HG02973 (cell line): ENCODE data around the gene NEXN.
"Not testable (repeated sequence)": the region's sequence is repeated elsewhere in the genome, so short reads cannot be mapped to it uniquely, and the experiment has no call there.

Source experiments
- ATAC-seq: cut with Tn5 transposase; IDR thresholded peaks from one replicate; pipeline ENCODE4 v1.9.1; 2021; ENCODE audit warnings: moderate library complexity; ENCODE audit not compliant: unreplicated experiment

The NEXN gene

DNA sequence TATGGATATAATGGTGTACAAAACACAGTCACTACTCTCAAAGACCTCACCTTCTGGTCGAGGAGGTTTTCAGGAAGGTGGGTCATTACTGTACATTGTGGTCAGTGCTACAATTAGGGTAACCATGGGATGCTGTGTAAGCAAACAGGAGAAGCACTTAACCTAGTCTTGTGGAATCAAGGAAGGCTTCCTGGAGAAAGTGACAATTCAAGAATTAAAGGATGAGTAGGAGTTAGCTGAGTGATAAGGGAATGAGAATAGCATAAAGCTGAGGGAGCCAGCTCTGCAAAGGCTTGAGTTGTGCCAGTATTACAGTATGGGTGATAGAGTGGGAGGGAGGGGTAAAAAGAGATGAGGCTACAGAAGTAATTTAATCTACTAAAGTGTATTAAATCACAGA lies 17.2 kb downstream of the NEXN start:
- no peak for ATAC-seq

DNA sequence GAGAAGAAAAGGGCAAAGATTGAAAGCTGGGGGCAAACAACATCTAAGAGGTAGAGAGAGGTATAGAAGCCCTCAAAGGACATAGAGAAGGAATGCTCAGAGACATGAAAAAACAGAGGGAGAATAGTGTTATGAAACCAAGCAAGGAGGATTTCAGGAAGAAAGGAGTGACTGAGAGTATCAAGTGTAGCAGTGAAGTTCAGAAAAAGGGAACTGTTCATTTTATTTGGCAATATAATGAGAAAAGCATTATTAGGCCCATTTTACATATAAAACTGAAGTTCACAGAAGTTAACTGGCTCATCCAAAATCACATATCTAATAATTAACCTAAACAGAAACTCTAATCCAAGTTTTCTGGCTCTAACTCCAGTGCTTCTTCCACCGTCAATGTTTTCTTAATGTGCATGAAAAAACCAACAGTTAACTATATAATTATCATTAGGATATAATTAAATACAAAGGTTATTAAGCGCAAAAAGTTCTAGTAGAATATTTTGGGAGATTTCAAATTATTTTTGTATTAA lies 17.7 kb downstream of the NEXN start:
- no peak for ATAC-seq

DNA sequence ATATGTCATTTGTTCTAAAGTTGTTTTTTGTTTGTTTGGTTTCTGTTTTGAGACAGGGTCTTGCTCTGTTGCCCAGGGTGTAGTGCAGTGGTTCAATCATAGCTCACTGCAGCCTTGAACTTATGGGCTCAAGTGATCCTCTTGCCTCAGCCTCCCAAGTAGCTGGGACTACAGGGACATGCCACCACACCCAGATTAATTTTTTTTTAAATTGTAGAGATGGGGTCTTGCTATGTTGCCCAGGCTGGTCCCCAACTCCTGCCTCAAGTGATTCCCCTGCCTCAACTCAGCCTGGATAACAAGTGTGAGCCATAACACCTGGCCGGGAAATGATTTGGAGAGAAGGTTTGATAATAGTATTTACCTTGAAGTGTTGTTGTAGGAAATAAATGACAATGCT lies 18.2 kb downstream of the NEXN start:
- no peak for ATAC-seq

DNA sequence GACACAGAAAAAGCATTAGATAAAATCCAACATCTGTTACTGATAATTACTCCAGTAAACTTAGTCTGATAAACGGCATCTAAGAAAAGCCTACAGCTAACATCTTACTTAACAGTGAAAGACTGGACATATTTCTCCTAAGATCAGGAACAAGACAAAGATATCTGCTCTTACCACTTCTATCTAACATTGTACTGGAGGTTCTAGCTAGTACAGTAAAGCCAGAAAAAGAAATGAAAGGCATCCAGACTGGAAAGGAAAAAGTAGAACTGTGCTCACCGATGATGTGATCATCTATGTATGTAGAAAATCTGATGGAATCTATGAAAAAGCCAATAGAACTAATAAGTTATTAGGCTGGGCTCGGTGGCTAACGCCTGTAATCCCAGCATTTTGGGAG lies 21.7 kb downstream of the NEXN start:
- ATAC-seq = no peak

DNA sequence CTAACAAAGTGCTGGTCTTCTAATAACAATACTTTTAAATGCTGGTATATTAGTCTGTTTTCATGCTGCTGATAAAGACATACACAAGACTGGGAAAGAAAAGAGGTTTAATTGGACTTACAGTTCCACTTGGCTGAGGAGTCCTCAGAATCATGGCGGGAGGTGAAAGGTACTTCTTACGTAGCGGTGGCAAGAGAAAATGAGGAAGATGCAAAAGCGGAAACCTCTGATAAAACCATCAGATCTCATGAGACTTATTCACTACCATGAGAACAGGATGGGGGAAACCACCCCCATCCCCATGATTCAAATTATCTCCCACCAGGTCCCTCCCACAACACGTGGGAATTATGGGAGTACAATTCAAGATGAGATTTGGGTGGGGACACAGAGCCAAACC lies 30.5 kb downstream of the NEXN start:
- not testable (repeated sequence) for ATAC-seq

DNA sequence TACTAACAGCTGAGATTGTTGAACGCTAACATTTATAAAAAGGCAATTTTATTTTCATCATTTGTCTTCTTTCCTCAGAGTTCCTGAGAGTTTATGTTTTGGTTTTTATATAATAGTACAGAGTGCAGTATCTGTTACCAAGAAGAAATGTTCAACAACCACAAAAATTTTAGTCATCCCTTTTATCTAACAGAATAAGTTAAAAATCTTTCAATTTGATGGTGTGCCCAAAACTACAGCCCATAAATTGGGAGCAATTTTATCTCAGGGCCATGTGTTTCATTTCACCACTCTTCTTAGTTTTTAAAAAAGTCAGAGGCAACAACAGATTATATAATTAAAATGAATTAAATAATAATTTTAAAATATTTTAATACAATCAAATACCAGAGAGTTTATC lies 37.1 kb downstream of the NEXN start:
- no peak for ATAC-seq

DNA sequence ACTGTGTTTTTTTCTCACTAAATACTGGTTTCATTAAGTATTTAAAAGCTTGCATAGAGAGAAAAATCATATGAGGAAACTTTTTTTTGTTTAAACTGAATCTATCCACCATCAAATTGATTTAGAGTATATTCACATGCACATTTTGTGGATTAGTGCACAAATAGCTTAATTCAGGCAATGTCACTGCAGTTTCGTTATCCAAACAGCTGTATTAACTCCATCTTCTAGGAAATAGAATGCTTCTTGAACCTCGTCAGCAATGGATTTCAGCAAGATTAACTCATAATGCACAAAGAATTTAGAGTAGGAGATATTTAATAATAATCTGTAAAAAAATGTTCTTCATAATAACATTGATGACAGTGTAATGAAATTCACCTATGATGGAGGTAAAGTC lies 37.5 kb downstream of the NEXN start:
- ATAC-seq = no peak

DNA sequence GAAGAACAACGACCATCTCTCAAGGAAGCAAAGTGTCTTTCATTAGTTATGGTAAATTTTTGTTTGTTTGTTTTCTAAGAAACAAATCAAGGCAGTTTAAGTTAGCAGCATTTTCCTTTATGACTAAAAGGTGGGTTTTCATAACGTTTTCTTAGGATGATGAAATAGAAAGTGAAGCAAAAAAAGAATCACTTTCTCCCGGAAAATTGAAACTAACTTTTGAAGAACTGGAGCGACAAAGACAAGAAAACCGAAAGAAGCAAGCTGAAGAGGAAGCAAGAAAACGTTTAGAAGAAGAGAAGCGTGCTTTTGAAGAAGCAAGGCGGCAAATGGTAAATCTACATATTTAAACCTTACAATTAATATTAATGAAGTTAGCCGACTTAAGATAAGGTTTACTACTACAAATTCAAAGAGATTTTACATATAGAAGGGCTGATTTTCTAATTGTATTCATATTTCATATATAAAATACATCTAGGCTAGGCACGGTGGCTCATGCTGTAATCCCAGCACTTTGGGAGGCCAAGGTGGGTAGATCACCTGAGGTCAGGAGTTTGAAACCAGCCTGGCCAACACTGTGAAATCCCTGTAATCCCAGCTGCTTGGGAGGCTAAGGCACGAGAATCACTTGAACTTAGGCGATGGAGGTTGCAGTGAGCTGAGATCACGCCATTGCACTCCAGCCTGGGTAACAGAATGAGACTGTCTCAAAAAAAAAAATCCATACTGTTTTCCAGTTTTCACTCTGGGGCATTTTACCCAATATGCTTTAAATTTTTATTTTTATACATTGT lies 38.3 kb downstream of the NEXN start:
- ATAC-seq = no peak

DNA sequence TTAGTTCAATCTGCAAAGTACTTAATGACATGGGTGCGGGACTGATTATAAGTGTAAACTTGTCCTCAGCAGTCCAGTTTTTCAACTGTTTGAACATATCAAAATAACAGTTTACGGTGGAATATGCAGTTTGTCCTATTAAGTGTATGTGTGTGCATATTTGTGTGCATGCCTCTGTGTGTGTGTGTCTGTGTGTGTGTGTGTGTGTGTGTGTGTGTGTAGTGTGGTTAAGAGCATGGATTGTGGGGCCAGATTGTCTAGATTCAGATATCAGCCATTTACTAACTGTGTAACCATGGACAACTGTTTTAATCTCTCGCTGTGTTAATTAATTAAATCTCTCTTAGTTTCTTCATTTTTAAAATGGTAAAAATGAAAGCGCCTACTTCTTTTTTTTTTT lies 39.0 kb downstream of the NEXN start:
- no peak for ATAC-seq

DNA sequence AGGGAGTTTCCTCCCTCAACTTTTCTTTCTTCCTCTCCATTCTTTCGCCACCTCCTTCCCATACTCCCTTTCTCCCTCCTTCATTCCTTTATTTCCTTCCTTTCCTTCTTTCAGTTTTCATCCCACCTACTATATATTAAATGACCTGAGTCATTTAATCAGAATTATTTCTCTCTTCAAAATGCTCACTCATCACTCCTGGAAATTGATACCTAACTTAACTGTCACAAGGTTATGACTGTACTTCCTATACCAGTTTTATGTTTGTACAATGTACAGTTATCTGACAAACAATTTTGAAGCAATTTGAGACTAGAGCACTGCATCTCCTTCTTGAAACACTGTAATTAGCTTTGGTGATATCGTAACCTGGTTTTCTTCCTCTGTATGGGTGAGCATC lies 41.4 kb downstream of the NEXN start:
- ATAC-seq = no peak

DNA sequence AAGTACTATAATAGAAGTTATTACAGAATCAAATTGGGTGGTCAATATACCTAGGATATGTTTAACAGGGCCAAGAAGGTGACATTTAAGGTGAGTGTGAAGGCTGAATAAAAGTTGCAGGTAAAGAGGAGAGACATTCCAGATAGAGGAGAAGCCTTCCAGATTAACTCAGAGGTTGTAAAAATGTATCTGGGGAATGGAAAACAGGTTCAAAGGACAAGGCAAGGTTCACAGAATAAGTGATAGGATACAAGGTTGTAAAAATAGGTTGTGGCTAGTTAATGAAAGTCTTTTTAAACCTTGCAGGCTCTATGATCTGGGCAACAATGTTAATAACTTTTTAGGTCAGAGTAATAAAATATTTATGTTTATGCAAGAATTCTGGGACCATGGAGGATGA lies 50.2 kb downstream of the NEXN start:
- no peak for ATAC-seq

DNA sequence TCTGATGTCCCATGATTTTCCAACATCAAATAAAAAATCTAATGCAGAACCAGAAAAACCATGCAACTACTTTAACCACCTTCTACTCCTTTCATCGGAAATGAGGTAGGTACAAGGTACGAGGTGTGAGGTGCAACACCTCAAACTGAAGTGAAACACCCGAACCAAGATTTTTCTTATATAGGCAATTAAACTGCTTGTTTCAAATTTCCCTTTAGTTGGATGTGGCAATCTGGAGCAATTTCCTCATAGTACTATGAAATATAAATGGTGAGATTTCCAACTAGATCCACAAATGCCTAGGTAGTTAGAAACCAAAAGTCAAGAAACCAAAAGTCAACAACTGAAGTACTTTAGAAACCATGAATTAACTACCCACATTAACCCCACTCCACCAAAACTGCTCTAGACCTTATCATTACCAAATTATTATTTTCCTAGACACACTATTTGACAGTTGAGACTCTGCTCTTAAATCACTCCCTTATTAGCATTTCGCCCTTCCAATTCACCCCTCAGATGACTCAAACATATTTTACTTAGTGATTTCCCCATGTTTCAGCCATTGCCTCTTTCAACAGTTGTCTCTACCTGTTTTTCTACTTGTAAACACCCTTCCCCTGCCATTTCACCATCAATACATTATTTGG lies 52.6 kb downstream of the NEXN start:
- ATAC-seq = no peak

DNA sequence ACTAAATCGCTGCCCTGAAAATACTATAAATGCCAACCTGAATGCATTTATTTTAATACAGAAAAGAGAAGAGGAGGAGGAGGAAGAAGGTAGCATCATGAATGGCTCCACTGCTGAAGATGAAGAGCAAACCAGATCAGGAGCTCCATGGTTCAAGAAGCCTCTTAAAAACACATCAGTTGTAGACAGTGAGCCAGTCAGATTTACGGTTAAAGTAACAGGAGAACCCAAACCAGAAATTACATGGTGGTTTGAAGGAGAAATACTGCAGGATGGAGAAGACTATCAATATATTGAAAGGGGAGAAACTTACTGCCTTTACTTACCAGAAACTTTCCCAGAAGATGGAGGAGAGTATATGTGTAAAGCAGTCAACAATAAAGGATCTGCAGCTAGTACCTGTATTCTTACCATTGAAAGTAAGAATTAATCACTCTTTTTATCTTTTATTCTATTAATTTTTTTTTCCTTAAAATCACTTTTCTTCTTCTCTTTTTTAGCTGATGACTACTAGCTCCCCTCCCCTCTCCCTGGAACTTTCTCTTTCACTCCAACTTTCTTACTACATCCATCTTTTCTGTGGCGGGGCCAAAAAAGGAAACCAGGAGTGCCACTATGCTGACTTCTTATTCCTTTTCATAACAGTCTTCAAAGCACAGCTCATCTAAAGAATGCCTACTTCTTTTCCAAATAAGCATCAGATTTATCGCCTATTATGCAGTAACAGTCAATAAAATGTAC lies 54.1 kb downstream of the NEXN start:
- no peak for ATAC-seq

DNA sequence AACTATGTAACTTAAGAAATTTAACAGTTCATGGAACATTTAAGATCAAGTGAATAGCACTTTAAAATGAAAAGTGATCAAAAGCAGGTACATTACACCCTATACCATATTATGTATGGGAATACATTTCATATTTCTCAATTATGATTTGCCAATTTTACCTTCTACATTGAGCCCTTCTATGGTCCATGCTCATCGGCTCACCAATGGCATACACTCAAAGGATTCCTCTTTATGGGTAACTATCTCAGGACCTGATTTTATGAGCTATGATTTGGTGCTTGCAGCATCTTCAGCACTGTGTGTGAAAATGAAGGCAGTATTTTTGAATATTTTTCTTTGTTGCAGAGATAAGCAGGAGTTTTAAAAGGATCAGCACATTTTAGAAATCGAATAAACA lies 56.9 kb downstream of the NEXN start:
- no peak for ATAC-seq

DNA sequence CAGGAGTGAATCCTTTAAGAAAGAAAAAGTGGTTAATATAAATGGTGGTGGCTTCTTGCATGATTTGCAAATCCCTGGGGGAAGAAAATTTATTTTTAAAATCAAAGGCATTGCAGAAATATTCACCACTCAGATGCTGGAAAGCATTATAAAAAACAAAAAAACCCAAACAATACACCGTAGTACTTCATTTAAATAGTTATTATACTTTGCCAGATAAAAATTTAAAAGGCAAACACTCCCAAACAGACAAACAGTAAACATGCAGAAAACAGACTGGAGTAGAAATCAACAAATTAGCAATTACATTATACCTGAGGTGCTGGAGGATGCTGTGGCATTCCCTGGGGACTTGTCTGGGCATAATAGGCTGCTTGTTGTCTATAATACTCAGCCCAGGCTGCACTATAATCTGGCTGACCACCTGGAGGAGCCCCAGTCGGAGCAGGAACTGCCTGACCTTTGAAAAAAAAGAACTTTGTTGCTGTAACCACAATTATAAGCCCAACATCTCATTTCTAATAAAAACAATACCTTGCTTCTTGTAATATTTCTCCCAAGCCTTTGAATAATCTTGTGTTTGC lies 60.5 kb downstream of the NEXN start:
- ATAC-seq = no peak

DNA sequence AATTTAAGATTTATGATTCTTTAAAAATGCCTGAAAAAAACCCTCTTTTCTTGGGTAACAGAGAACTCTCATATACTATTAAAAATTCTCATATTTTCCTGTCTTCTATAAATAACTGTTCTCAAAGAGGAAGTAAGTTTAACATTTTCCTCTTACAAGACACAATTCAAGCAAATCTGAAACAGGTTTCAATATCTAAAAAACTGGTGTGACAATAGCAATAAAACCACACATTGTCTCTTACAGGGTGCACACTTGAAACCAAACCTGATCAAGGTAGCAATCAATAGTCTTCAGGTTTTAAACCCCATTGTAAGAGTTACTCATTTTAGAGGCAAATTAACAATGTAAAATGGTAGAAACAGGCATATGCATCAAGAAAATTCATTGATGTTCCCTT lies 62.4 kb downstream of the NEXN start:
- peak; percentile 52 for ATAC-seq

DNA sequence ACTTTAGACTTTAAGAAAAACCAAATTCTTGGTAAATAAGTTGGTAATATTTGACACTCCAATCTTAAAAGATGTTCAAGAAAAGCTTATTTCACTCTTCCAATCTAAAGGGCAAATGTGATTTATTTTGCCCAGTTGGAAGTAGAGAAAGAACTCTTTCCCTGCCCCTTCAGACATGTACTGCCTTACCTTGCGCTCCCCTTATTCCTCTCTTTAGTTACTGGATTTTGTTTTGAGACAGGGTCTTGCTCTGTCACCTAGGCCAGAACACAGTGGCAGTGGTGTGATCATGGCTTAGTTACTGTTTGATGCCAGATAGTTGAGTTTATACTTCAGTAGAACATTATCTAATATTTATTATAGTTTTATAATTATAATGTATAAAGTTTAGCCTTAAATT lies 62.9 kb downstream of the NEXN start:
- no peak for ATAC-seq

DNA sequence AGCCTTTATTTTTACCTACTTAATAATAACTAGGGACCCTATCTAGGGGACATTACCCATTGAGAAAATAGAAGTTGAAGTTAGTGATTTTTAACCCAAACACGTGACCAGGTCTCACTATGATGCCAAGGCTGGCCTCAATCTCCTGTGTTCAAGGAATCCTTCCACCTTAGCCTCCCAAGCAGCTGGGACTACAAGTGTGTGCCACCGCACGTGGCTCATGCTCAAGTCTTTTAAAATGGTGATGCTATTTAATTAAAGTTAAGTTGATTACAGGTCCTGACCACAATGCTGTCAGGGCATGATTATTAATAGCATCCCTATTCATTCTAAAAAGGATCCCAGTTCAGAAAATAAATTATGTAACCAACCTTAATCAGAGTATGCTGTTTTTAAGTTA lies 65.5 kb downstream of the NEXN start:
- ATAC-seq = no peak

DNA sequence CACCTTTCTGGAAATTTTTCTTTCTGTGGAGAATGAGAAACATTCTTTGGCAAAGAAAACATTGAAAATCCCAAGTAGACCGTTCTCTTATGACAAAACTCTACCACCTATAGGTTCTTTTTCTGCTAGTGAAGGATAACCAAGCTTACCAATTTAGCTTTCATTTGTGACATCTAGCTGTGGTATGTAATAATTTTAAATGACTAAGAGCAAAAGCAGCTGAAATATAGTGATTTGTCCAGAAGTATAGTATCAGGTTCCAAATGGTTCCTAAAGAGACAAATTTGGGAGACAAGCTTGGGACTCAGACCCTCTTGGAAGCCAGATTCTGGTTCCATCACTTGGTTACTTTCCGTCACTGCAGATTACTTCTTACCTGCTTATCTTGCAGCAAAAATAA lies 66.1 kb downstream of the NEXN start:
- no peak for ATAC-seq

DNA sequence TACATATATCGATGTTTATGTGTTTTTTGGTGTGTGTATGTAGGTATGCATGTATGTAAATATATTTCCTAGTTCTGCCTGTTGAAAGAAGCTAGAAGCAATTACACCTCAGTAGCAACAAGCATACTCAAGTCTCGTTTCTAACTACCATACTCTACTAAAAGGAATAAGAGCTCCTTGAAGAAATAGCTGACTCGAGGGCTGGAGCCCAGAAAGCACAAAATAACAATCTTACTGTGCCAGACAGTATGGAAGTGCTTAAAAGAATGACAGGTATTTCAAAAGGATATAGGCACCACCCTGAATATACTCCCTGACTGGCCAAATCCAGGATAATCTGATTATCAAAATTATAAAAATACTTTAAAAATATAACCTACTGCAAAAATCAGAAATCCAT lies 67.3 kb downstream of the NEXN start:
- no peak for ATAC-seq

DNA sequence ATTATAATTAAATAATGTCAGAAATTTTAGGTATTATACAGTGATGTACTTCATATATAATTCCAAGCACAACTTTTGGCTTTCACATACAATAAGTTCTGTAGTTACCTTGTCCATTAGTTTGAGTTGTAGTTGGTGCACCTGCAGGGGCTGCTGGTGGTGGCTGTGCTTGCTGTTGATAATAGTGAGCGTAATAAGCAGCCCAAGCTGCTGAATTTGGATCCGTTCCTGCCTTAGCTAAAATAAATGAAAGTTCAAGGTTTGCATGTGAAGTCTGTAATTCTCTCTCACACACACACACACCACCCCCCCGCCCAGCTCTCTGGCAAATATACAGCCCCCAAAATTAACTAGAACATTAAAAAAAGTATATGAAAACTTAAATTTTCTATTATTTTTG lies 68.0 kb downstream of the NEXN start:
- ATAC-seq = no peak

DNA sequence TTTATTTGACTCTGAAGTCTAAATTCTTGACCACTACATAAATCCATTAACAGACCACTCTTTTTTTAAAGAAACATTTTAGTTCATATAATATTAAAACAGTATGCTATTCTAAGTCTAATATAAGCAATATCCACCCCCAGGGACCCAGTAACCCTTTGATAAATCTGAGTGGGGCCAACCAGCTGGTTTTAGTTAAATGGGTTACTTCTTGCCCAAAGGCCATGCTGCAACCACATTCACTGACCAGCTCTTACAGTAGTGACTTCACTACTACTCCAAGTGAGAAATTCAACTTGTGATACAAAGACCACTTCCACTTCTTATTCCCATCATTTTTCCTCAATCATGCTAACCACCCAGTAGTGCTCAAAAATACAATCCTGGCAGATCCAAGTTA lies 70.0 kb downstream of the NEXN start:
- no peak for ATAC-seq
